Activated naive CD4-positive, alpha-beta T cell treated with anti-CD3 and anti-CD28 coated beads, Interleukin-2, amount 10 ng/mL, durations not matched to agents 7 days and 5 days (primary cell): ENCODE measurements around the gene XPO6.
"Not testable (repeated sequence)": the region's sequence is repeated elsewhere in the genome, so short reads cannot be mapped to it uniquely, and the experiment has no call there.

Experiments used
- CTCF ChIA-PET: fragments of 350-600 bp; sonication (Branson Sonifier 250); formaldehyde crosslinking; loops from one replicate; lab custom pipeline; 2021; ENCODE audit warnings: antibody characterized with exemption; lab: Charles Lee
- DNase-seq: peaks from one replicate; pipeline ENCODE4 v3.0.0-alpha.2; 2020
- H3K27ac Mint-ChIP-seq: one replicate; pipeline ENCODE4 v1.8.0; 2021; ENCODE audit warnings: mild to moderate bottlenecking, moderate library complexity, mixed read lengths
- H3K27me3 Mint-ChIP-seq: one replicate; pipeline ENCODE4 v1.8.0; 2021; ENCODE audit warnings: mild to moderate bottlenecking, mixed read lengths
- H3K36me3 Mint-ChIP-seq: one replicate; pipeline ENCODE4 v1.8.0; 2021; ENCODE audit warnings: mixed read lengths
- H3K4me1 Mint-ChIP-seq: one replicate; pipeline ENCODE4 v1.8.0; 2021; ENCODE audit warnings: mixed read lengths
- H3K4me3 Mint-ChIP-seq: one replicate; pipeline ENCODE4 v1.8.0; 2021; ENCODE audit warnings: mild to moderate bottlenecking, moderate library complexity, mixed read lengths
- H3K9me3 Mint-ChIP-seq: one replicate; pipeline ENCODE4 v1.8.0; 2021; ENCODE audit warnings: mixed read lengths

Gene XPO6, protein sequence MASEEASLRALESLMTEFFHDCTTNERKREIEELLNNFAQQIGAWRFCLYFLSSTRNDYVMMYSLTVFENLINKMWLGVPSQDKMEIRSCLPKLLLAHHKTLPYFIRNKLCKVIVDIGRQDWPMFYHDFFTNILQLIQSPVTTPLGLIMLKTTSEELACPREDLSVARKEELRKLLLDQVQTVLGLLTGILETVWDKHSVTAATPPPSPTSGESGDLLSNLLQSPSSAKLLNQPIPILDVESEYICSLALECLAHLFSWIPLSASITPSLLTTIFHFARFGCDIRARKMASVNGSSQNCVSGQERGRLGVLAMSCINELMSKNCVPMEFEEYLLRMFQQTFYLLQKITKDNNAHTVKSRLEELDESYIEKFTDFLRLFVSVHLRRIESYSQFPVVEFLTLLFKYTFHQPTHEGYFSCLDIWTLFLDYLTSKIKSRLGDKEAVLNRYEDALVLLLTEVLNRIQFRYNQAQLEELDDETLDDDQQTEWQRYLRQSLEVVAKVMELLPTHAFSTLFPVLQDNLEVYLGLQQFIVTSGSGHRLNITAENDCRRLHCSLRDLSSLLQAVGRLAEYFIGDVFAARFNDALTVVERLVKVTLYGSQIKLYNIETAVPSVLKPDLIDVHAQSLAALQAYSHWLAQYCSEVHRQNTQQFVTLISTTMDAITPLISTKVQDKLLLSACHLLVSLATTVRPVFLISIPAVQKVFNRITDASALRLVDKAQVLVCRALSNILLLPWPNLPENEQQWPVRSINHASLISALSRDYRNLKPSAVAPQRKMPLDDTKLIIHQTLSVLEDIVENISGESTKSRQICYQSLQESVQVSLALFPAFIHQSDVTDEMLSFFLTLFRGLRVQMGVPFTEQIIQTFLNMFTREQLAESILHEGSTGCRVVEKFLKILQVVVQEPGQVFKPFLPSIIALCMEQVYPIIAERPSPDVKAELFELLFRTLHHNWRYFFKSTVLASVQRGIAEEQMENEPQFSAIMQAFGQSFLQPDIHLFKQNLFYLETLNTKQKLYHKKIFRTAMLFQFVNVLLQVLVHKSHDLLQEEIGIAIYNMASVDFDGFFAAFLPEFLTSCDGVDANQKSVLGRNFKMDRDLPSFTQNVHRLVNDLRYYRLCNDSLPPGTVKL

DNA sequence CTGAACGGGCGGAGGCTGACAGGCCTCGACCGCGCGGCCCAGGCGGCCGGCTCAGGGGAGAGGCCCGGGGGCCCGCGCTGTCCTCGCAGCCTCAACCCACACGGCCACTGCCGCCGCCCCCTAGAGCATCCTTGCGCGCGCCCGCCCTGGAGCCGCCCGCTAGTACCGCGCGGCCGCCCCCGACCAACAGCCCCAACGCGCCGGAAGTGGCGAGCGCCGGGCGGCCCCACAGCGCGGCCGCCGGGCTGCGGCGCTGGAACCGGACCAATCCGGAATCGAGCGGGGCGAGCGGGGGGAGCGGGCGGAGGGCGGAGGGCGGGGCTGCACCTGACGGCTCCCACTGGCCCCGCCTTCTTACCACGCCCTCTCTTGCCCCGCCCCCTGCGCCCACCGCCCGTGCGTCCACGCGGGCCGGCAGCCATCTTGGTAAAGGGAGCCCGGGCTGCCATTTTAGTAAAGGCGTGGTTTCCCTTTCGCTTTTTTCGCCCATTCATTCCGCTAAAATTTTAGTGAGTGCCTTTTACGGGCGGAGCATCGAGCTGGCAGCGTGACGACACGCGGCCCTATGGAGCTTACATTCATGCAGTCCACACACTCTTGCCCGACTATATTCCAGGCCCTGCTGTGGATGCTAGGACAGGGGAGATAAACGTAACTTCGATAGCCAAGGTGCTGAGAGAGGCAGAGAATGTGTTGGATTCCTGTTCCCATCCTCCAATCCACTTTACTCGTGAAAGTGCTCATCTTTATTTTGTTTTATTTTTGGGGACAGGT, at the start of gene XPO6:
Gene XPO6 (minus strand): TSS at position 208 of the 774 bp plus-strand sequence. CDS start 597 bp downstream, outside the sequence.
- Mint-ChIP-seq H3K27me3 (no peaks in the 10 kb centered on the region), H3K27ac (peak within 1 kb of the TSS; percentile 87), H3K4me3 (peak within 1 kb of the TSS; percentile 79), H3K4me1 (peaks cover 46% of the 10 kb centered on the region), H3K36me3 (peaks cover 13% of the 10 kb centered on the region), H3K9me3 (peaks cover 1% of the 10 kb centered on the region)
- DNase-seq = peak; percentile 99
- CTCF ChIA-PET = interaction anchor here (1.9 kb wide), 1 partner anchor 70 kb away, joined by 5 read pairs; no protein-coding TSS in a partner anchor

- DNase-seq = no peak
- no peaks in the 10 kb centered on the region for H3K9me3 Mint-ChIP-seq
- CTCF ChIA-PET = no interaction called here
- H3K36me3 Mint-ChIP-seq = no peaks in the 10 kb centered on the region
- H3K27ac Mint-ChIP-seq = no peak overlapping the region
- H3K4me3 Mint-ChIP-seq = no peak overlapping the region
- H3K4me1 Mint-ChIP-seq = peaks cover 15% of the 10 kb centered on the region
- H3K27me3 Mint-ChIP-seq = peaks cover 62% of the 10 kb centered on the region
Observed at GRCh38 chr16:28260193-28260592, 48.4 kb upstream of the XPO6 start.

- H3K4me1 Mint-ChIP-seq = peaks cover 11% of the 10 kb centered on the region
- CTCF ChIA-PET = no interaction called here
- H3K27ac Mint-ChIP-seq = no peak overlapping the region
Observed at GRCh38 chr16:28259781-28260150, 48.0 kb upstream of the XPO6 start.

DNA sequence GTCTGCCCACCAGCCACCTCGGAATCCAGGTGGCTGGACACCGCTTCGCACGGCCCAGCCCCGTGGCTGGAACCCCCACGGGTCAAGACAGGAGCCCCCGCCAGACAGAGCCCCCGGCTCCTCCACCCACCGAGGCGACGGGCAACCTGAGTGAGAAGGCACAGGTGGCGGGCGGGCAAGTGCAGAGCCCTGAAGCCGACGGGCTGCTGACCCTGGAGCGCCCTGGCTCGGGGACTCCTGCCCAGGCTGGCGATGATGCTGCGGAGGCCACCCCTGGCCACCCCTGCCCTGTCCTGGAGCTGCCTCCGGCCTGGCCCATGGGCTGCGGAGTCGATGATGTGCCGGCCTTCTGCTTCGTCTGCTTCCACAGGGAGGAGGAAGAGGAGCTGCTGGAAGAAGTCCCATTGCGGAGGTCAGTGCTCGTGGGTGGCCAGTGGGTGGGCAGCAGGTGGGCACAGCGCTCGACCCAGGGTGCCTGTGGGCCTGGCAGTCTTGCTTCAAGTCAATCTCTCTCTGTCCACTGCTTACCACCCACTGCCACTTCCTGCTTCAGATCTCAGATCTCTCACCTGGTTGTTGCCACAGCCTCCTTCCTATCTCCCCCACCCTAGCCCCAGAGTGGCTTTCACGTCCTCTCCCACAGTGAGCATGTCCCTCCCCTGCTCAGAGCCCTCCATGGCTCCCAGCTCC, 47.5 kb upstream of the XPO6 start:
- Mint-ChIP-seq H3K27me3 (peaks cover 54% of the 10 kb centered on the region), H3K4me3 (no peak overlapping the region), H3K9me3 (no peaks in the 10 kb centered on the region), H3K4me1 (peaks cover 9% of the 10 kb centered on the region), H3K36me3 (no peaks in the 10 kb centered on the region), H3K27ac (no peak overlapping the region)
- DNase-seq = peak; percentile 33
- CTCF ChIA-PET = no interaction called here

More at GRCh38 chr16:28259781-28260150, 48.0 kb upstream of the XPO6 start:
- no peak overlapping the region for H3K4me3 Mint-ChIP-seq
- H3K9me3 Mint-ChIP-seq = no peaks in the 10 kb centered on the region
- peaks cover 59% of the 10 kb centered on the region for H3K27me3 Mint-ChIP-seq
- no peak for DNase-seq
- no peaks in the 10 kb centered on the region for H3K36me3 Mint-ChIP-seq

GRCh38 chr16:28258567-28258966, 46.8 kb upstream of the XPO6 start:
- CTCF ChIA-PET = interaction anchor here (1.2 kb wide), 1 partner anchor 43 kb away, joined by 3 read pairs; no protein-coding TSS in a partner anchor
- H3K4me3 Mint-ChIP-seq = no peak overlapping the region

GRCh38 chr16:28257256-28257655, 45.5 kb upstream of the XPO6 start:
- peaks cover 9% of the 10 kb centered on the region for H3K4me1 Mint-ChIP-seq
- H3K36me3 Mint-ChIP-seq = no peaks in the 10 kb centered on the region
- no peak for DNase-seq
- H3K9me3 Mint-ChIP-seq = peaks cover 9% of the 10 kb centered on the region
- no peak overlapping the region for H3K4me3 Mint-ChIP-seq
- peak overlapping the region; percentile 25 for H3K27ac Mint-ChIP-seq
- CTCF ChIA-PET = interaction anchor here (1.2 kb wide), 1 partner anchor 42 kb away, joined by 3 read pairs; no protein-coding TSS in a partner anchor
- peaks cover 40% of the 10 kb centered on the region for H3K27me3 Mint-ChIP-seq

More at GRCh38 chr16:28258567-28258966, 46.8 kb upstream of the XPO6 start:
- H3K27ac Mint-ChIP-seq = no peak overlapping the region
- H3K9me3 Mint-ChIP-seq = no peaks in the 10 kb centered on the region
- H3K36me3 Mint-ChIP-seq = no peaks in the 10 kb centered on the region
- peaks cover 9% of the 10 kb centered on the region for H3K4me1 Mint-ChIP-seq
- peaks cover 47% of the 10 kb centered on the region for H3K27me3 Mint-ChIP-seq
- no peak for DNase-seq

DNA sequence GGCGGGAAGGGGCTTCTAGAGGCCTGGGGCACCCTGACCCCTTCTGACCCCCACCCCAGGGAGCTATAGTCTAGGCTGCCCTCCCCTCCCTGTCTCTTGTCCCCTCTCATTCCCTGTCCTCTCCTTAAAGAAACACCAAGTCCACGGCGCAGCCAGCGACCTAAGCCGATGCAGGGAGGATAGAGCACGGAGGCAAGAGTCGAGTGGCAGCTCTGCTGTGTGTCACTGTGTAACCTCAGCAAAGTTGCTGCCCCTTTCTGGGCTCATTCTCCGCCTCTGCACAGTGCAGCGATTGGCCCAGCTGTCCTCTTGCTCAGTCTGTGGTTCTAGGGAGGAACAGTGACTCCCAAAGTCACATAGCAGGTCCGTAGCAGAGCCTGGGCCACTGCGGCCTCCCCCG, 44.1 kb upstream of the XPO6 start:
- Mint-ChIP-seq H3K27ac (no peak overlapping the region), H3K4me1 (peaks cover 9% of the 10 kb centered on the region), H3K4me3 (no peak overlapping the region), H3K36me3 (no peaks in the 10 kb centered on the region), H3K9me3 (peaks cover 9% of the 10 kb centered on the region), H3K27me3 (peaks cover 34% of the 10 kb centered on the region)
- DNase-seq = no peak
- CTCF ChIA-PET = no interaction called here

DNA sequence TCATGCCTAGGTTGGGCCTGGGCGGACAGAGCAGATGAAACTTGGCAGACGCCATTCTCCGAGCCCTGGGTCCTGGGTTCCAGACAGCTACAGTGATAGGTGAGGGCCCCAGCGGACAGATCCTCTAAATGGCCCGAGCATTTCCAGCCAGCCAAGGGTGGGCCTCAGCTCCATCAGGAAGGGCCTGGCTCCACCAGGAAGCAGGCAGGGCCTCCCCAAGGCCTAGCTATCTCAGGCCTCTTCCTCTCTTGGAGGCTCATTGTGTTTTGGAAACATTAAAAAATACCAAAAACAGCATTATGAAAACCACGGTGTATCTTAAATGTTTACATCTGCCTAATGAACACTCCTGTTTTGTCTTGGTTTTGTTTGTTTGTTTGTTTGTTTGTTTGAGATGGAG, 42.4 kb upstream of the XPO6 start:
- H3K27ac Mint-ChIP-seq = no peak overlapping the region
- no peak for DNase-seq
- CTCF ChIA-PET = interaction anchor here (1.4 kb wide), 1 partner anchor 27 kb away, joined by 3 read pairs; no protein-coding TSS in a partner anchor
- no peak overlapping the region for H3K4me3 Mint-ChIP-seq
- H3K9me3 Mint-ChIP-seq = peaks cover 9% of the 10 kb centered on the region
- no peaks in the 10 kb centered on the region for H3K36me3 Mint-ChIP-seq
- peaks cover 28% of the 10 kb centered on the region for H3K27me3 Mint-ChIP-seq
- no peaks in the 10 kb centered on the region for H3K4me1 Mint-ChIP-seq

DNA sequence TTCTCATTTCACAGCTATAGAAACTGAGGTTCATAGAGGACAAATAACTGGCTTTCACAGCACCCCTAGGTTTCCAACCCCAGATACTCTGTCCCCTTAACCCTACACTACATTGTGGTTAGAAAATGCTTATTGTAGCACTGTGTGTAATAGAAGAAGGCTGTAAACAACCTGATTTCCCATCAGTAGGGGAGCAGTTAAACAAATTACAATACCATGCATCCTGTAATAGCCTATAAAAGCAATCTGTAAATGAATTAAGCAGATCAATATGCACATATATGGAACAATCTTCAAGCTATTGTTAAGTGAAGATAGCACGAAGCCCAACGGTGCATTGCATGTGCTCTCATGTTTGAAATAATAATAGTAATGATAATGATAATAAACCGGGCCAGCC, 39.2 kb upstream of the XPO6 start:
- CTCF ChIA-PET = no interaction called here
- H3K27me3 Mint-ChIP-seq = peaks cover 23% of the 10 kb centered on the region
- DNase-seq = no peak
- no peaks in the 10 kb centered on the region for H3K36me3 Mint-ChIP-seq
- H3K9me3 Mint-ChIP-seq = peaks cover 9% of the 10 kb centered on the region
- H3K4me1 Mint-ChIP-seq = no peaks in the 10 kb centered on the region
- no peak overlapping the region for H3K4me3 Mint-ChIP-seq
- H3K27ac Mint-ChIP-seq = no peak overlapping the region

- CTCF ChIA-PET = interaction anchor here (1.2 kb wide), 1 partner anchor 18 kb away, joined by 3 read pairs; no protein-coding TSS in a partner anchor
- not testable (repeated sequence) for H3K36me3 Mint-ChIP-seq, H3K4me3 Mint-ChIP-seq, H3K9me3 Mint-ChIP-seq, H3K4me1 Mint-ChIP-seq, H3K27ac Mint-ChIP-seq, DNase-seq
- H3K27me3 Mint-ChIP-seq = peaks cover 27% of the 10 kb centered on the region
Observed at GRCh38 chr16:28249483-28249882, 37.7 kb upstream of the XPO6 start.

DNA sequence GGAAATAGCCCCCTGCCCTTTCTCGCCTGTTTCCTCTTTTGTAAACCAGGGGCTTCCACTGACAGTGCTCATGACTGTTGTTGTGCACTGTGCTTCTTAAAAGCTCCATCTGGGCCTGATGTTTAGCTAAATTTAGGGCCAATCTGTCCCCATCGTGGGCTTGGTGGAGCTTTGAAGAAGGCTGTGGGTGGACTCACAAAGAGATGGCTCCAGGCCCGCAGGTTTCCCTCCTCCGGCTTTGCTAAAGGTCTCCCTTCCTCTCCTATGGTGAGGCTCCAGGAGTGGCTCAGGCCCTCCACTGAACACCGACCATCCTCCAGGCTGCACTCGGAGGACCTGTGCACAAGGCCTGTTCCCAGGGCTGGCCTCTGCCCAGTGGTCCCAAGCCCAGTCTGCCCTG, 30.2 kb upstream of the XPO6 start:
- Mint-ChIP-seq H3K27me3 (peaks cover 22% of the 10 kb centered on the region), H3K36me3 (no peaks in the 10 kb centered on the region), H3K4me1 (no peaks in the 10 kb centered on the region), H3K27ac (no peak overlapping the region), H3K9me3 (peaks cover 9% of the 10 kb centered on the region), H3K4me3 (no peak overlapping the region)
- CTCF ChIA-PET = no interaction called here
- no peak for DNase-seq

DNA sequence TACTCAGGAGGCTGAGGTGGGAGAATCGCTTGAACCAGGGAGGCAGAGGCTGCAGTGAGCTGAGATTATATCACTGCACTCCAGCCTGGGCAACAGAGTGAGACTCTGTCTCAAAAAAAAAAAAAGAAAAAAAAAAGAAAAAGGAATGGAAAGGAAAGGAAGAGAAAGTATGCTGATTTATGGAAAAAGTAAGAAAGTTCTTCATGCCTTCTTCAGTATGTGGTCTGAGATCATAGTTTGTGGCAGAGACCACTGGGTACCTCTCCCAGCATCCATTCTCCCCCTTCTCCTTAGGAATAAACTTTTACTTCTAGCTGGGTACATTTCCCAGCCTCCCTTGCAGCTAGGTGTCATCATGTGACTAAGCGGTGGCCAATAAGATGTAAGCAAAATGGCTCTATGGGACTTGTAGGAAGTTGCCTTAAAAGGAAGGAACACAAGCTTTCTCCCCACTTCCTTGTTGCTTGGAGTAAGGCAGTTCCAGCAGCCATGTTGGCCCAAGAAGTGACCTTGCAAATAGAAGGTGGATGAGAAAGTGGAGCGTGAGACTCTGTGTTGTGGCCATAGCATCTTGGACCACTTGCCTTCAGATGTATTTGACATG, 26.1 kb upstream of the XPO6 start:
- no peak overlapping the region for H3K27ac Mint-ChIP-seq
- no peak for DNase-seq
- H3K4me1 Mint-ChIP-seq = no peaks in the 10 kb centered on the region
- no peaks in the 10 kb centered on the region for H3K36me3 Mint-ChIP-seq
- peaks cover 11% of the 10 kb centered on the region for H3K9me3 Mint-ChIP-seq
- CTCF ChIA-PET = interaction anchor here (1.3 kb wide), 1 partner anchor 167 kb away, joined by 3 read pairs; no protein-coding TSS in a partner anchor
- peaks cover 18% of the 10 kb centered on the region for H3K27me3 Mint-ChIP-seq
- no peak overlapping the region for H3K4me3 Mint-ChIP-seq
